BJ (cell line): ENCODE results near the gene LRRN1. TPM values are rescaled to one million over a fixed set of nuclear protein-coding genes. Genes with fewer than 3 reads are reported as not detected.

Experiments used
- CTCF ChIA-PET: fragments of 350-600 bp; formaldehyde crosslinking; extraction: SDS; loops from one replicate; lab custom pipeline; 2021; ENCODE audit warnings: antibody characterized with exemption, inconsistent platforms; lab: Yijun Ruan, JAX
- POLR2A ChIA-PET: fragments of 300-600 bp; sonication (Branson Sonifier 250); formaldehyde crosslinking; extraction: SDS; loops from one replicate; lab custom pipeline; 2021; ENCODE audit warnings: antibody characterized with exemption; lab: Charles Lee
- DNase-seq: peaks from one replicate; pipeline ENCODE4 v3.0.0-alpha.2; 2011; ENCODE audit warnings: low read depth
- H3K27me3 ChIP-seq: 2 replicates; pipeline ENCODE4 v1.6.0; 2011; ENCODE audit warnings: low read length; ENCODE audit not compliant: control insufficient read depth, insufficient read depth
- H3K36me3 ChIP-seq: 2 replicates; pipeline ENCODE4 v1.5.1; 2011; ENCODE audit warnings: low read length; ENCODE audit not compliant: control insufficient read depth, insufficient read depth
- H3K4me3 ChIP-seq: 2 replicates; pipeline ENCODE4 v1.5.1; 2011; ENCODE audit warnings: low read depth, mild to moderate bottlenecking, control low read depth, low read length
- polyA plus RNA-seq: library from polyadenylated mRNA; depleted of rRNA; stranded (reverse); fragments of >200 nt; gene quantifications from 2 replicates; pipeline ENCODE4 v1.2.3, GENCODE V29; 2011
- TF ChIP-seq, protein P1 (sequence below): IDR thresholded peaks from 2 replicates; pipeline ENCODE4 v1.5.1; 2011; ENCODE audit warnings: low read depth, mild to moderate bottlenecking, control low read depth, inconsistent platforms, low read length, moderate library complexity; ENCODE audit not compliant: insufficient read depth

LRRN1 gene
- polyA plus RNA-seq, 1 experiment, result not detected

DNA sequence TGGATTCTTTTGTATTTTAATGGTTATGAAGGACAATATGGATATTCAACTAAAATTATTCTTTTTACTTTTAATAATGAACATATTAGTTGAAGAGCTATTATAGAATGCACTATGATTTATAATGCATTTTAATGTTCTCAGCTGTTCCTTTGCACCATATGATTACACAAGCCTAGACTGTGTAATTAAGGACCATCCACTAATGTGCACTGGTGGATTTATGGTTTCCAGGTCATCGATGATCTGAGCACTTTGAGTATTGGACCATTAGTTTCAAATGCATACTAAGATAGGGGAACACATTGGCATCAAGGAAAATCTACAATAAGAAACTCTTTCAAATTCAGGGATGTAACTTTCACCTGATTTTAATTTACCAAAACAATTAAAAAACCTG is 16.8 kb downstream of the LRRN1 start:
- TF ChIP-seq, protein P1, sequence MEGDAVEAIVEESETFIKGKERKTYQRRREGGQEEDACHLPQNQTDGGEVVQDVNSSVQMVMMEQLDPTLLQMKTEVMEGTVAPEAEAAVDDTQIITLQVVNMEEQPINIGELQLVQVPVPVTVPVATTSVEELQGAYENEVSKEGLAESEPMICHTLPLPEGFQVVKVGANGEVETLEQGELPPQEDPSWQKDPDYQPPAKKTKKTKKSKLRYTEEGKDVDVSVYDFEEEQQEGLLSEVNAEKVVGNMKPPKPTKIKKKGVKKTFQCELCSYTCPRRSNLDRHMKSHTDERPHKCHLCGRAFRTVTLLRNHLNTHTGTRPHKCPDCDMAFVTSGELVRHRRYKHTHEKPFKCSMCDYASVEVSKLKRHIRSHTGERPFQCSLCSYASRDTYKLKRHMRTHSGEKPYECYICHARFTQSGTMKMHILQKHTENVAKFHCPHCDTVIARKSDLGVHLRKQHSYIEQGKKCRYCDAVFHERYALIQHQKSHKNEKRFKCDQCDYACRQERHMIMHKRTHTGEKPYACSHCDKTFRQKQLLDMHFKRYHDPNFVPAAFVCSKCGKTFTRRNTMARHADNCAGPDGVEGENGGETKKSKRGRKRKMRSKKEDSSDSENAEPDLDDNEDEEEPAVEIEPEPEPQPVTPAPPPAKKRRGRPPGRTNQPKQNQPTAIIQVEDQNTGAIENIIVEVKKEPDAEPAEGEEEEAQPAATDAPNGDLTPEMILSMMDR, result no peak
- POLR2A ChIA-PET, result no interaction called here
- Histone ChIP-seq H3K4me3 (no peak overlapping the region), H3K27me3 (no peaks in the 10 kb centered on the region), H3K36me3 (no peaks in the 10 kb centered on the region)
- CTCF ChIA-PET, result no interaction called here
- no peak for DNase-seq

DNA sequence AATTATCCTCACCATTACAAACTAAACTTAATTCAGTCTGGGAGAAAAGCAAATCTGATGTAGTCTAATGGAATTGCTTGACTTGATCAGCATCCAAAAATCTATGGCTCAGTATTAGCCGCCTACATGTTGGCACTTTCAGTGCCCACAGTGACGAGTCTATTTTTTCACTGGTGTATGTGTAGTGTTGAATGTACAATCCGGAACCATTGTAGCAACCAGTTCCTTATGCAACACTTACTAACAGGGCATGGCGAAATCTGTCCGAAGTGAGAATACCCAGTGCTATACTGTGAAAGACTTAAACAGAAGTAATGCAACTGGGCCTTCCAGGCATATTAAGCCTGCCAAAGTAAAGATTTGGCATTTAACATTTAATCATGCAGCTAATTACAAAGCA is 18.6 kb downstream of the LRRN1 start:
- no peak for DNase-seq
- no peaks in the 10 kb centered on the region for H3K36me3 ChIP-seq
- POLR2A ChIA-PET, result no interaction called here
- TF ChIP-seq, protein P1, result no peak
- no peaks in the 10 kb centered on the region for H3K27me3 ChIP-seq
- CTCF ChIA-PET, result no interaction called here
- H3K4me3 ChIP-seq, result no peak overlapping the region

DNA sequence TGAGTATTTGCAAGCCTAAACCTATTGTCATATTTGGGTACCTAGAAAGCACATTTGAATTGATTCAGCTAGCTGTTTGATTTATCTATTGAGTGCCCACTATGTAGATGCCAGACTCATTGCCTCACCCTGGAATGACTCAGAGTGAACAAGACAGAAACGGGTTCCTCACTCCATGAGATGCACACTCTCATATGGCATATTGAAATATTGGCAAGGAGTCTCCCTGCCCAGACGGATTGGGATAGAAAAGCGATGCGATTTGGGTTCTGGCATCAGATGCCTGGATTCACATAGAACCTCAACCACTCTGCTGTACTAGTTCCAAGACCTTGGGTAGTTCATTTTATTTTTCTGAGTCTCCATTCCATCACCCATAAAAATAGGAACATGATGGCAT is 22.5 kb downstream of the LRRN1 start:
- POLR2A ChIA-PET, result no interaction called here
- CTCF ChIA-PET, result no interaction called here
- Histone ChIP-seq H3K36me3 (no peaks in the 10 kb centered on the region), H3K4me3 (no peak overlapping the region), H3K27me3 (no peaks in the 10 kb centered on the region)
- no peak for DNase-seq
- TF ChIP-seq, protein P1, result no peak

DNA sequence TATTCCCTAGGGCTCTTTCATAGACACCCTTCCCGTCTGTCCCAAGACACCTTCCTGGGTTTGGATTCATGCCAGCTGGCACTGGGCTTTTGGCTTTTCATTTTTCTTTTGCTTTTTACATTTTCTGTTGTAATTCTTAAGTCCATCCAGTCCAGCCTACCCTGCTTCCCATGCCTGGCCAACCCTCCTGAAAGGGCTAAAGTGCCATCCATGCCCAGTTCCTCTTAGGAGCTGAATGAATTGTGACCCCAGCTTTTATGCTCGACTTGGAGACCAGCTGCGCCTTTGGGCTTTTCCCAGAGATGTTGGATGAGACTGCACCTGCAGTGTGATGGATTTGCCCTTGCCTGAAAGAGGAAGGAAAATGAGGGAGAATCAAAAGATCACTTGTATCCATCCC is 25.8 kb downstream of the LRRN1 start:
- Histone ChIP-seq H3K4me3 (no peak overlapping the region), H3K27me3 (no peaks in the 10 kb centered on the region), H3K36me3 (no peaks in the 10 kb centered on the region)
- POLR2A ChIA-PET, result no interaction called here
- CTCF ChIA-PET, result no interaction called here
- no peak for DNase-seq
- TF ChIP-seq, protein P1, result no peak

DNA sequence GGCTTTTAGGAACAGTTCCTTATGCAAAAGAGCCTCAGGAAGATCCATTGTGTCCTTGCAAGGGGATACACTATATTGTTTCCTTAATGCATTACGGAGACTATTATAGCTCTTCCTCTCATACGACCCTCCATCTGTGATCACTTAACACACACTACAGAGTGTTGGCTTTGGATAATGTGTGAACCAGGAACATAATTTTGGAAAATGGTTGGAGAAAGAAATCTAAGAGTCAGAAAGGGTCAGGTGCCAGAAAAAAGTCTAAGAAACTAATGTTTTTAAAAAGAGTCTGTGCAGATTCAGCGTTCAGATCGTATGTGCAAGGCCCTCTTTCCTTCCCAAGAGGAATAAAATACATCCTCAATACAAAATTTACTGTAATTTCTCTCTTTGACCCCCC is 27.3 kb downstream of the LRRN1 start:
- Histone ChIP-seq H3K4me3 (no peak overlapping the region), H3K27me3 (no peaks in the 10 kb centered on the region), H3K36me3 (no peaks in the 10 kb centered on the region)
- POLR2A ChIA-PET, result no interaction called here
- TF ChIP-seq, protein P1, result no peak
- no peak for DNase-seq
- CTCF ChIA-PET, result no interaction called here
